K562 (cell line): ENCODE results near the gene FRYL. TPM values are rescaled to one million over a fixed set of nuclear protein-coding genes. Genes with fewer than 3 reads are reported as not detected.

ENCODE experiments used
- BACH1 ChIP-seq: fragments of 200-800 bp; sonication (Bioruptor generic); IDR thresholded peaks from 2 replicates; pipeline ENCODE4 v1.6.1; 2016; ENCODE audit warnings: missing genetic modification characterization, missing compliant biosample characterization
- E2F1 ChIP-seq: sonication (generic); formaldehyde crosslinking; IDR thresholded peaks from 2 replicates; pipeline ENCODE4 v1.8.1; 2023; ENCODE audit warnings: mild to moderate bottlenecking, missing genetic modification reagents, moderate library complexity
- ID3 ChIP-seq, 2 experiments: fragments of 250-450 bp in 1 of 2; fragments of 450-650 bp in 1 of 2; sonication (Bioruptor Pico) in 1 of 2; IDR thresholded peaks; 2 replicates each; pipeline versions ENCODE4 v1.6.1 to v1.8.0; 2016 to 2021; ENCODE audit warnings: mild to moderate bottlenecking in 2 of 2, moderate library complexity in 2 of 2, missing compliant biosample characterization in 1 of 2, missing genetic modification characterization in 1 of 2
- ILK ChIP-seq: fragments of 450-650 bp; IDR thresholded peaks from 2 replicates; pipeline ENCODE4 v1.6.1; 2016; ENCODE audit warnings: missing genetic modification characterization, low read depth, mild to moderate bottlenecking, missing compliant biosample characterization, moderate library complexity, borderline replicate concordance
- MTA3 ChIP-seq: fragments of 450-650 bp; formaldehyde crosslinking; IDR thresholded peaks from 2 replicates; pipeline ENCODE4 v1.6.1; 2017; ENCODE audit warnings: mild to moderate bottlenecking, borderline replicate concordance
- POLR2H ChIP-seq: IDR thresholded peaks from 2 replicates; pipeline ENCODE4 v1.6.1; 2016; ENCODE audit warnings: missing genetic modification characterization, low read depth, mild to moderate bottlenecking, control low read depth, missing compliant biosample characterization, moderate library complexity
- SAFB ChIP-seq: fragments of 200-400 bp; formaldehyde crosslinking; IDR thresholded peaks from 2 replicates; pipeline ENCODE4 v1.6.1; 2017; ENCODE audit warnings: low read depth, low read length, borderline replicate concordance
- SETDB1 ChIP-seq: IDR thresholded peaks from one replicate; pipeline ENCODE4 v1.6.1; 2012; ENCODE audit warnings: low read length, control low read depth, inconsistent platforms
- VEZF1 ChIP-seq: fragments of 200-800 bp; sonication (Bioruptor generic); IDR thresholded peaks from 2 replicates; pipeline ENCODE4 v1.6.1; 2017; ENCODE audit warnings: missing genetic modification characterization, missing compliant biosample characterization
- ZNF586 ChIP-seq: fragments of 450-650 bp; formaldehyde crosslinking; conservative IDR thresholded peaks from 2 replicates; pipeline ENCODE4 v1.4.0; 2020; ENCODE audit warnings: mild to moderate bottlenecking, moderate library complexity
- ZNF592 ChIP-seq: fragments of 450-650 bp; IDR thresholded peaks from 2 replicates; pipeline ENCODE4 v1.6.1; 2017; ENCODE audit warnings: antibody characterized with exemption, mild to moderate bottlenecking
- polyA plus RNA-seq, 8 experiments: library from polyadenylated mRNA; depleted of rRNA in 4 of 8; stranded (reverse) in 5 of 8; unstranded in 3 of 8; fragments of >200 nt; fragmentation: Nextera tagmentation in 2 of 8; fragmentation: Illumina TruSeq in 1 of 8; extraction: Ambion mirVana in 2 of 8; extraction: Trizol in 1 of 8; gene quantifications; 2 replicates each; pipeline versions ENCODE4 v1.2.1 to v1.2.3, GENCODE V29; 2011 to 2014; ENCODE audit warnings: inconsistent platforms in 1 of 8, missing spikeins in 1 of 8
- total RNA-seq, 7 experiments: library from RNA; depleted of rRNA in 6 of 7; stranded (reverse); fragments of >200 nt in 6 of 7; fragmentation: Illumina TruSeq in 2 of 7; extraction: Trizol in 2 of 7; gene quantifications; 2 replicates each; pipeline versions ENCODE4 v1.2.1 to v1.2.3, GENCODE V29; 2011 to 2021; ENCODE audit warnings: low replicate concordance in 1 of 7

The FRYL gene
- total and polyA plus RNA-seq, 9 of the 15 experiments (the other 6 are each of a cell fraction or from before 2014, with no cell fraction given) = 7.2 to 34.9 (median 15.9) TPM

- TF ChIP-seq SAFB (peak; percentile 98), ZNF586 (CRISPR knock-in tag) (no peak), VEZF1 (CRISPR knock-in tag) (peak; percentile 4; the same call in 1 of the 2 replicates), MTA3 (peak; percentile 92), SETDB1 (no peak), BACH1 (tag) (no peak), E2F1 (no peak), POLR2H (no peak), ZNF592 (peak; percentile 42; the same call in 1 of the 2 replicates), ILK (tag) (no peak), ID3 (CRISPR knock-in tag; IDR thresholded peaks at IDR 0.05) (no peak), ID3 (tag; IDR thresholded peaks at IDR 0.05) (peak; percentile 51; the same call in 1 of the 2 replicates)
Observed at GRCh38 chr4:48779095-48779997, 733 bp downstream of the FRYL start (continued).
